ENCODE measurements around the gene DEAF1.

- TF ChIP-seq HNRNPUL1 (IDR thresholded peaks at IDR 0.05; ENCODE audit: low read length) = no peak
- no peak for TF ChIP-seq ATF7 (IDR thresholded peaks at IDR 0.05)
These were observed 70.1 kb downstream of the DEAF1 start, which contains the start of gene CDHR5 for GRCh38 chr11:624705-625635.
